GM23338 (cell line): ENCODE measurements around the gene NFKB2. TPM values are rescaled to one million over a fixed set of nuclear protein-coding genes. Genes with fewer than 3 reads are reported as not detected.

Experiments
- ATAC-seq: fragments of 200-7000 bp; cut with Tn5 transposase; 3 replicates; pipeline ENCODE4 v1.9.1; 2020
- DNase-seq: peaks from one replicate; pipeline ENCODE4 v3.0.0-alpha.2; 2015; ENCODE audit warnings: low spot score
- H2AFZ ChIP-seq: fragments of 200-600 bp; sonication (generic); 2 replicates; pipeline ENCODE4 v1.8.0; 2016; ENCODE audit warnings: antibody characterized with exemption, mild to moderate bottlenecking, moderate library complexity
- H3F3A ChIP-seq: fragments of 200-600 bp; sonication (generic); replicated peaks from 2 replicates; pipeline ENCODE4 v1.8.0; 2017; ENCODE audit warnings: antibody characterized with exemption, mixed run types, low read depth
- H3K27ac ChIP-seq: fragments of 200-600 bp; sonication (generic); 2 replicates; pipeline ENCODE4 v1.6.1; 2016; ENCODE audit warnings: low read depth
- H3K27me3 ChIP-seq: fragments of 200-600 bp; sonication (generic); 2 replicates; pipeline ENCODE4 v1.8.0; 2016; ENCODE audit warnings: mild to moderate bottlenecking, mixed run types, moderate library complexity; ENCODE audit not compliant: insufficient read depth
- H3K36me3 ChIP-seq: fragments of 200-600 bp; sonication (generic); 2 replicates; pipeline ENCODE4 v1.8.0; 2016; ENCODE audit warnings: mild to moderate bottlenecking; ENCODE audit not compliant: insufficient read depth
- H3K4me1 ChIP-seq: fragments of 200-600 bp; sonication (generic); 2 replicates; pipeline ENCODE4 v1.8.0; 2016; ENCODE audit warnings: mild to moderate bottlenecking, moderate library complexity; ENCODE audit not compliant: insufficient read depth
- H3K4me2 ChIP-seq: fragments of 200-600 bp; sonication (generic); 2 replicates; pipeline ENCODE4 v1.7.1; 2017; ENCODE audit warnings: mixed run types
- H3K4me3 ChIP-seq: fragments of 200-600 bp; sonication (generic); 2 replicates; pipeline ENCODE4 v1.6.1; 2016; ENCODE audit warnings: mixed run types
- H3K79me2 ChIP-seq: fragments of 200-600 bp; sonication (generic); replicated peaks from 2 replicates; pipeline ENCODE4 v1.8.0; 2017; ENCODE audit warnings: mild to moderate bottlenecking; ENCODE audit not compliant: insufficient read depth
- H3K9me2 ChIP-seq: fragments of 200-600 bp; sonication (generic); 2 replicates; pipeline ENCODE4 v1.8.0; 2017; ENCODE audit not compliant: insufficient read depth
- H4K20me1 ChIP-seq: fragments of 200-600 bp; sonication (generic); replicated peaks from 2 replicates; pipeline ENCODE4 v1.8.0; 2017; ENCODE audit warnings: mild to moderate bottlenecking; ENCODE audit not compliant: insufficient read depth
- H3K27ac Mint-ChIP-seq: 2 replicates; pipeline ENCODE4 v1.8.0; 2020; ENCODE audit warnings: inconsistent platforms, mild to moderate bottlenecking, moderate library complexity, mixed read lengths
- H3K27me3 Mint-ChIP-seq: 3 replicates; pipeline ENCODE4 v1.8.0; 2022; ENCODE audit warnings: low read depth, mild to moderate bottlenecking, moderate library complexity, mixed read lengths, inconsistent platforms; ENCODE audit not compliant: insufficient read depth, poor library complexity
- H3K36me3 Mint-ChIP-seq: 3 replicates; pipeline ENCODE4 v1.8.0; 2021; ENCODE audit warnings: low read depth, mild to moderate bottlenecking, inconsistent platforms, moderate library complexity, mixed read lengths
- H3K4me1 Mint-ChIP-seq: 3 replicates; pipeline ENCODE4 v1.8.0; 2020; ENCODE audit warnings: mild to moderate bottlenecking, inconsistent platforms, mixed read lengths
- H3K4me3 Mint-ChIP-seq: 3 replicates; pipeline ENCODE4 v1.8.0; 2021; ENCODE audit warnings: moderate library complexity, mild to moderate bottlenecking, inconsistent platforms, mixed read lengths
- H3K9me3 Mint-ChIP-seq: 3 replicates; pipeline ENCODE4 v1.8.0; 2020; ENCODE audit warnings: moderate library complexity, mild to moderate bottlenecking, inconsistent platforms, mixed read lengths
- CTCF ChIP-seq, 2 experiments: fragments of 200-600 bp in 1 of 2; sonication (generic) in 1 of 2; conservative IDR thresholded peaks; 2 replicates each; pipeline versions ENCODE4 v1.5.1 to v1.6.1; 2016 to 2017; ENCODE audit warnings: antibody characterized with exemption in 2 of 2, low read depth in 2 of 2, mild to moderate bottlenecking in 2 of 2, moderate library complexity in 1 of 2
- ETS1 ChIP-seq: IDR thresholded peaks from 2 replicates; pipeline ENCODE4 v1.6.1; 2016; ENCODE audit warnings: antibody characterized with exemption
- POLR2AphosphoS5 ChIP-seq: IDR thresholded peaks from 2 replicates; pipeline ENCODE4 v1.6.1; 2016; ENCODE audit warnings: antibody characterized with exemption, low read depth
- STAT1 ChIP-seq: IDR thresholded peaks from one replicate; pipeline ENCODE4 v1.6.1; 2016; ENCODE audit warnings: antibody characterized with exemption; ENCODE audit not compliant: unreplicated experiment
- ZNF462 ChIP-seq: fragments of 250-450 bp; sonication (Bioruptor Pico); IDR thresholded peaks from 2 replicates; pipeline ENCODE4 v1.5.0; 2020; ENCODE audit warnings: mild to moderate bottlenecking, moderate library complexity
- polyA plus RNA-seq: library from polyadenylated mRNA; unstranded; fragments of >200 nt; fragmentation: Nextera tagmentation; extraction: Ambion mirVana; gene quantifications from 2 replicates; pipeline ENCODE4 v1.2.1, GENCODE V29; 2016
- total RNA-seq: library from RNA; depleted of rRNA; stranded (reverse); fragments of >200 nt; shearing (Covaris generic); gene quantifications from 2 replicates; pipeline ENCODE4 v1.2.3, GENCODE V29; 2014

NFKB2 gene
- total and polyA plus RNA-seq, 2 experiments from 2014 or later, result 6.8 to 29.4 TPM

- Histone ChIP-seq H3K4me1 (peaks cover 15% of the 10 kb centered on the region), H3K4me3 (peak overlapping the region; percentile 82), H3K79me2 (no peaks in the 10 kb centered on the region), H3F3A (peaks cover 27% of the 10 kb centered on the region), H3K36me3 (no peaks in the 10 kb centered on the region; the same call in 1 of the 2 replicates), H3K27me3 (0 out of 2 replicates have a peak, but pooled peaks cover 6% of the 10 kb centered on the region), H2AFZ (peak overlapping the region; percentile 95), H3K9me2 (no peaks in the 10 kb centered on the region), H3K27ac (no peak overlapping the region; the same call in 1 of the 2 replicates), H4K20me1 (no peaks in the 10 kb centered on the region; the same call in none of the 2 replicates), H3K4me2 (peak overlapping the region; percentile 100)
- ATAC-seq (peak; percentile 60), DNase-seq (no peak)
- no peak overlapping the region for H3K27ac Mint-ChIP-seq
- peaks cover 16% of the 10 kb centered on the region for H3K36me3 Mint-ChIP-seq
- H3K4me3 Mint-ChIP-seq, result peak overlapping the region; percentile 97
- no peaks in the 10 kb centered on the region; the same call in 2 of the 3 replicates for H3K9me3 Mint-ChIP-seq
- no peak for TF ChIP-seq CTCF (conservative IDR thresholded peaks at IDR 0.05; ENCODE audit: low read depth in 2 of 2)
- TF ChIP-seq ZNF462, result no peak
- no peak for TF ChIP-seq ETS1
- no peak for TF ChIP-seq STAT1
- no peak for TF ChIP-seq POLR2AphosphoS5
- H3K27me3 Mint-ChIP-seq, result peaks cover 40% of the 10 kb centered on the region
- H3K4me1 Mint-ChIP-seq, result peaks cover 16% of the 10 kb centered on the region
Observed at GRCh38 chr10:102421507-102421756, 25.9 kb downstream of the NFKB2 start.
